Measurements from ENCODE around the gene SSH2.

- TF ChIP-seq POLR2A (IDR thresholded peaks at IDR 0.05; ENCODE audit: low read depth): no peak
- TF ChIP-seq CTCF (IDR thresholded peaks at IDR 0.05): no peak
- no peak for TF ChIP-seq EP300 (IDR thresholded peaks at IDR 0.05)
Observed at GRCh38 chr17:29941334-29941733, 11.3 kb upstream of the SSH2 start, which contains the start of gene EFCAB5.
